Jurkat, Clone E6-1 (cell line): ENCODE data around the gene KRTAP5-8. TPM values are rescaled to one million over a fixed set of nuclear protein-coding genes. Genes with fewer than 3 reads are reported as not detected.
A peak's percentile ranks its signal among the peaks of the same experiment; 100 is the strongest.
"Not testable (repeated sequence)": the region's sequence is repeated elsewhere in the genome, so short reads cannot be mapped to it uniquely, and the experiment has no call there.

Experiments
- DNase-seq: peaks from one replicate; pipeline ENCODE4 v3.0.0-alpha.2; 2011; ENCODE audit warnings: low read depth, low spot score
- H3K4me3 ChIP-seq: 2 replicates; pipeline ENCODE4 v1.5.1; 2011; ENCODE audit warnings: mild to moderate bottlenecking, low read length, control low read depth, moderate library complexity
- polyA plus RNA-seq: library from polyadenylated mRNA; unstranded; fragments of >200 nt; gene quantifications from one replicate; pipeline ENCODE4 v1.2.1, GENCODE V29; 2012; ENCODE audit warnings: missing spikeins; ENCODE audit not compliant: insufficient read length, insufficient read depth

Gene KRTAP5-8
- not detected for polyA plus RNA-seq

- not testable (repeated sequence) for DNase-seq
Observed at GRCh38 chr11:71537977-71538665, at the start of gene KRTAP5-8. Gene KRTAP5-8 (plus strand): TSS chr11:71538025. CDS start chr11:71538056, 31 bp downstream.

GRCh38 chr11:71488681-71489270 is 49.0 kb upstream of the KRTAP5-8 start:
- DNase-seq = no peak

More at GRCh38 chr11:71537977-71538665, at the start of gene KRTAP5-8:
- H3K4me3 ChIP-seq = not testable (repeated sequence)

DNA sequence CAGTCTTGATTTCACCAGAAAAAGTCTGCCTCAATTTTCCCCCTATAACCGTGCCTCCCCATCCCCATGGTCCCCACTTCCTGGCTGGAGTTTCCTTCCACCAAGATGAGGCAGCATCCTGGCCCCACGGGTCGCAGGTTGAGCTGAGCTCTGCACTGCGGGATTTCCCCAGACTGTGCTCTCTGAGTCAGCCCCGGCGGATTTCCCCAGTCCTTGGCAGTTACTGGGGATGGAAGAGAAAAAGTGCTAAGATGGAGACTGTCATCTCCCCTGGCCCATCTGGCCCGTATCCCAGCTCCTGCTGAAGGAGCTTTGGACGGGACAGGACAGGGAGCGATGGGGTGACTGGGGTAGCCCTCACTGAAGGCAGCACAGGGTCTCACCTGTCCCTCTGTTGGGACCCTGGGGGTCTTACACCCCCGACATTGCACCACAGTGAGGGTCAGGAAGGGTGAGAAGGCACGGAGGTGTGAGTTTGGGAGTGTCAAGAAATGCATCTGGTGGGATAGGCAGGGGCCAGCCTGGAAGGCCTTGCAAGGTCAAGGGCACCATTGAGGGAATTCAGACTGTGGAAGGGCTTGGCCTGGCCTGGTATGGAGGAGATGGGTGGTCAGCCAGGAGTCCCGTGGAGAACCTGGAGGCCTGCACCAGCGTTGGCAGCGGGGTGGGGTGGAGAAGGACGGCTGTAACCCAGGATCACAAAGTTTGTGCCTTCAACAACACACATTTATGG is 48.3 kb upstream of the KRTAP5-8 start:
- no peak for DNase-seq

More at GRCh38 chr11:71488681-71489270, 49.0 kb upstream of the KRTAP5-8 start:
- no peak overlapping the region for H3K4me3 ChIP-seq

DNA sequence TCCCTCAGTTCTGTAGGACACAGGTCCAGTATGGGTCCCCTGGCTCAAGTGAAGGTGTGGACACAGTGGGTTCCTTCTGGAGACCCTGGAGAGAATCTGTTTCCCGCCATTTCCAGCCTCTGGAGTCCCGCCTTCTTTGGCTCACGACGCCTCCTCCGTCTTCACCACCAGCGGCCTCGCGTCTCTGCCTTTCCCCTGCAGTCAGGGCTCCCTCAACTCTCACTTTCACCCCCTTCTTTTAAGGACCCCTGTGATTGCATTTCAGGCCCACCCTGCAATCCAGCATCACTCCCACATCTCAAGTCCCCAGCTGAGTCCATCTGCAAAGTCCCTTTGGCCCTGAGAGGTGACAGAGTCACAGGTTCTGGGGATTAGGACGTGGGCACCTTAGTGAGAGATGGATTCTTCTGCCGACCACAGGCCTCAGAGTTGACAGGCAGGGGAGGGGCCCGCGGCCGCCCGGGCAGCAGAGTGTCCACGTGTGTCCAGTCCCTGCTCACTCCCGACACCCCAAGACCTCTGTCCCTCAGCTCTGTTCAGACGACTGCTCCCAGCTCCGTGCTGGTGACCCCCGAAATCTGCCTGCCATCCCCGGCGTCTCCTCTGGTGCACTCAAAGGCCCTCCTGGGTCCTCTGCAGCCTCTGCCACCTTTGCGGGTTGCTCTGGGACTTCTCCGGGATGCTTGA is 47.6 kb upstream of the KRTAP5-8 start:
- DNase-seq = no peak
- H3K4me3 ChIP-seq = no peak overlapping the region

More for the DNA sequence above, 48.3 kb upstream of the KRTAP5-8 start:
- no peak overlapping the region for H3K4me3 ChIP-seq

GRCh38 chr11:71490731-71491390 is 47.0 kb upstream of the KRTAP5-8 start:
- no peak for DNase-seq
- no peak overlapping the region for H3K4me3 ChIP-seq

DNA sequence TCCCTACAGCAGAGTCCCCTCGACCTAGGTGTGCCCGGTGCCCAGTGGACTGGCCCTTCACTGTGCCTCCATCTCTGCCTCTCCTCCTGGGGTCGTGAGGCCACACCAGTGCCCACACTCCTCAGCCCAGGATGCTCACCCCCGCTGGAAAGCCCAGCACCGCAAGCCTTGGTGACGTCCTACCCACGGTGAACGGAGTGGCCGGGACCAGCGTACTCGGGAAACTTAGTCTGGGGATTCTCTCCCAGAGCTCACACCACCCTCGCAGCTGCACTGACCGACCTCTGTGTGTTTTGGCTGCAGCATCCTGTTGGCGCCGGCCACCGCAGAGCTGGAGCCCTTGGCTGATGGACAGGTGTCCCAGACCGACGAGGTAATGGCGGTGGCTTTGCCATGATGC is 46.3 kb upstream of the KRTAP5-8 start:
- no peak for DNase-seq
- no peak overlapping the region for H3K4me3 ChIP-seq

DNA sequence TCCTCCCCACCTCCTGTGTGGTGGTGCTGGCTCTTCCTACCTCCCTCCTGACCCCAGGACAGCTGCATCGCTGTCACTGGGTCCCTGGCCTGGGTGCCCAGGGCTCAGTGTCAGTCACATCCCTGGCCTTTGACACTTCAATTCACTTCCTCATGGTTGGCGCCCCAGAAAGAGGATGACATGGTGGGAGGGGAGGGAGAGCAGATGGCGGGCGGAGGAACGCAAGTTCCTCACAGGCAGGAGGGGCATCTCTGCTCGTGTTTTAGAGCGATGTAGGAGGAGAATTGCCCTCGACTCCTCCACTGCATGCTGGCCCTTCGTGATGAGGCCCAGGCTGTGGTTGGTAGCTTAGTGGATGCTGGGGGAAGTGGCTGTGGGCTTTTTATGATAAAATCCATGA is 45.9 kb upstream of the KRTAP5-8 start:
- H3K4me3 ChIP-seq = no peak overlapping the region

DNA sequence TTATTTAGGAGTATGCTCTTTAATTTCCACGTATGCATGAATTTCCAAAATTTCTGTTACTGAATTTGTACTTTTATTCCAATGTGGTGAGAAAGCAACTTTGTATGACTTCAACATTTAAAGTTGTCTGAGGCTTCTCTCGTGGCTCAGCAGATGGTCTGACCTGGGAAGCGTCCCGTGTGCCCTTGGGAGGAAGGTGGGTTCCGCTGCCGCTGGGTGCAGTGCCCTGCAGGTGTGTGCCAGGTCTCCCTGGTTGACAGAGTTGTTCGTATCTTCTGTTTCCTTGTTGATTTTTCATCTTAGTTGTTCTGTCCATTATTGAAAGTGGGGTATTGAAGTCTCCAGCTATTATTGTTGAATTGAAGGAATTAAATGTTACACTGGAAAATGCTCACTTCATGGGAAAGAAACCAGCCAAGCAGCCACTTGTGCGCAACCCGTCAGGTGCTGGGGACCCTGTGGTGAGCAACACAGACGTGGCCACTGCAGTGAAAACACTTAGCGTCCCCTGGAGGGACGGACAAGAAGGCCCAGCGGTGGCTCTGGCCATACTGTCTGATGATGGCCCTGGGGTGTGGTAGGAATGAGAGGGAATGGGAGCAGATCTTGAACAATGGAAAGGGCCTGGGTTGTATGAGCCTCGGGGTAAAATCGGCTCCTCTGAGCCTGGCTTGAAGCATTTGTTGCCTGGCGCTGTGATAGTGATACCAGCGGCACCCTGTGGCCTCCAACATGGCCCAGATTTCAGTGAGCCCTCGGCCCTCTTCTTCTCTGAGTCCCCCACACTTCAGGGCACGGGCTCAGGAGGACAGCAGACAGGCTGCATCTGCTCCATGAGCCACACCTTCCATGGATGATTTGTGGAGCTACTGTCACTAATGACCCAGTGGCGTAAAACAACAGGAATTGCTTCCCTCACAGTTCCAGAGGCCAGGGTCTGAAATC is 42.3 kb upstream of the KRTAP5-8 start:
- DNase-seq = no peak
- H3K4me3 ChIP-seq = no peak overlapping the region

More for the DNA sequence above, 45.9 kb upstream of the KRTAP5-8 start:
- DNase-seq = no peak

GRCh38 chr11:71496421-71496820 is 41.4 kb upstream of the KRTAP5-8 start:
- no peak for DNase-seq
- no peak overlapping the region for H3K4me3 ChIP-seq

GRCh38 chr11:71498091-71498490 is 39.7 kb upstream of the KRTAP5-8 start:
- DNase-seq = no peak
- H3K4me3 ChIP-seq = no peak overlapping the region

- DNase-seq = peak; percentile 84
Observed at GRCh38 chr11:71499125-71499524, 38.7 kb upstream of the KRTAP5-8 start.

DNA sequence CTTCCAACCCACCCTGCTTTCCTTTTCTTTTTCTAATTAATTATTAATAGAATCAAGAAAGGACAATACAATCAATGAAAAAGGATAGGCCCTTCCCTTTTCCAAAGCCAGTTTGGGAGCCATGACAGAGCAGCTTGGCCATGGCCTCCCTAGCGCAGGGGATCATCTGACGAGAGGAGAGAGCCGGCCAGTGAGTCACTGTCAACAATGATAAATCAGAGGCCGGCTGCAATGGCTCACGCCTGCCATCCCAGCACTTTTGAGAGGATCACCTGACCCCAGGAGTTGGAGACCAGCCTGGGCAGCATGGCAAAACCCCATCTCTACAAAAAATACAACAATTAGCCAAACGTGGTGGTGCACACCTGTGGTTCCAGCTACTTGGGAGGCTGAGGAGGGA is 38.3 kb upstream of the KRTAP5-8 start:
- no peak for DNase-seq
- H3K4me3 ChIP-seq = no peak overlapping the region

More at GRCh38 chr11:71499125-71499524, 38.7 kb upstream of the KRTAP5-8 start:
- no peak overlapping the region for H3K4me3 ChIP-seq

DNA sequence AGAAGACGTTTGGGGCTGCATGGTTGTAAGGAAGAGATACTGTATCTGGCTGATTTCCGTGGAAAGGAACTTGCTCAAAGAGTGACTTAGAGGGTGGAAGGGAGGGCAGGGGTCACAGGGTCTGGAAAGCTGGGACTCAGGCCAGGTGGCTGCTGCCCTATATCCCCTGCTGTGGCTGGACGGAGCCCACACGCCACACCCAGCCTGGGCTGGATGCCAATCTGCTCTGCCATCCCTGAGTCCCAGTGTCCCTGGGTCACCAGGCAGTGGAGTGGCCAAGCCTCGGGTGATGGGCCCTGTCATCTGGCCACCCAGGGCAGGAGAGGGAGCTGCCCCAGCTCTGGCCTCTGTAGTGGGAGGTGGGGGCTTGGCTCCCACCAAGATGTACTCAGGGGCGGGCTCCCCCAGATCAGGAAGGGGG is 37.2 kb upstream of the KRTAP5-8 start:
- DNase-seq = no peak
- H3K4me3 ChIP-seq = no peak overlapping the region

- no peak overlapping the region for H3K4me3 ChIP-seq
- no peak for DNase-seq
Observed at GRCh38 chr11:71501071-71501985, 36.5 kb upstream of the KRTAP5-8 start.

DNA sequence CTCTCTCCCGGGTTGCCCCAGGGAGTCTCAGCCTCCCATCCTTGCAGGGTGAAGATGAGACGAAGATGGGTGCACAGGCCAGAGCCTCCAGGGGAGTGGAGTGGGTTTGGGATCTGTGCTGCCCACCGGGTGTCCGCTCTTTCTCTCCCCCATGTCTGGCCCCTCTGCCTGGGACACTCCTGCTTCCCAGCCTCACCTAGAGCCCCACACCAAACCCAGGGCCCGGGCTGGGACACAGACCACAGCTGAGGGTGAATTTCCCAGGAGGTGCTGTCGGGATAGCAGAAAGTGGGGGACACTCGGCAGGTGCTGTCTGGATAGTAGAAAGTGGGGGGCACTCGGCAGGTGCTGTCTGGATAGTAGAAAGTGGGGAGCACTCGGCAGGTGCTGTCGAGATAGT is 35.8 kb upstream of the KRTAP5-8 start:
- no peak overlapping the region for H3K4me3 ChIP-seq
- no peak for DNase-seq

- H3K4me3 ChIP-seq = no peak overlapping the region
- DNase-seq = no peak
Observed at GRCh38 chr11:71502871-71503435, 34.9 kb upstream of the KRTAP5-8 start.

- H3K4me3 ChIP-seq = no peak overlapping the region
- DNase-seq = no peak
Observed at GRCh38 chr11:71504531-71504930, 33.3 kb upstream of the KRTAP5-8 start.
